Right lobe of liver (tissue), 6 donors: ENCODE measurements around the gene GAPDH. TPM values are rescaled to one million over a fixed set of nuclear protein-coding genes. Genes with fewer than 3 reads are reported as not detected.

Source experiments
- ATAC-seq, 4 donors: fragments of 200-7000 bp; cut with Tn5 transposase; one replicate each; pipeline ENCODE4 v1.9.1; 2020; ENCODE audit warnings: mild to moderate bottlenecking in 4 of 4, moderate library complexity in 4 of 4
- DNase-seq, 3 donors: peaks; one replicate each; pipeline ENCODE4 v3.0.0-alpha.2; 2020
- H3K27ac ChIP-seq, 3 donors: fragments of 200-600 bp; one replicate each; pipeline ENCODE4 v1.8.0; 2022
- H3K27me3 ChIP-seq, 2 donors: fragments of 200-600 bp; one replicate each; pipeline ENCODE4 v1.8.0; 2022
- H3K36me3 ChIP-seq, 4 donors: fragments of 200-600 bp; sonication (generic) in 1 of 4; one replicate each; pipeline versions ENCODE4 v1.5.1 to v1.8.0; 2017 to 2022; ENCODE audit warnings: control low read depth in 1 of 4
- H3K4me1 ChIP-seq, 4 donors: fragments of 200-600 bp; sonication (generic) in 1 of 4; one replicate each; pipeline versions ENCODE4 v1.5.1 to v1.8.0; 2017 to 2022; ENCODE audit warnings: control low read depth in 1 of 4
- H3K4me3 ChIP-seq, 3 donors: fragments of 200-600 bp; one replicate each; pipeline ENCODE4 v1.8.0; 2022
- H3K9me3 ChIP-seq, 4 donors: fragments of 200-600 bp; sonication (generic) in 1 of 4; one replicate each; pipeline versions ENCODE4 v1.5.1 to v1.8.0; 2017 to 2022; ENCODE audit warnings: control low read depth in 1 of 4
- CTCF ChIP-seq, 4 donors: fragments of 200-600 bp in 3 of 4; fragments of 450-650 bp in 1 of 4; IDR thresholded peaks; one replicate each; pipeline versions ENCODE4 v1.5.1 to v1.8.0; 2016 to 2022; ENCODE audit warnings: antibody characterized with exemption in 4 of 4, mild to moderate bottlenecking in 2 of 4
- POLR2A ChIP-seq: fragments of 450-650 bp; IDR thresholded peaks from one replicate; pipeline ENCODE4 v1.6.1; 2017; ENCODE audit warnings: antibody characterized with exemption, mild to moderate bottlenecking
- WGBS: methylation state at CpG from one replicate; pipeline ENCODE4 v1.1.6; 2018; ENCODE audit warnings: low coverage, low lambda C conversion rate; ENCODE audit not compliant: insufficient coverage; ENCODE audit errors: missing lambda C conversion rate; 5-methylcytosine and 5-hydroxymethylcytosine counted together
- intact Hi-C, 2 donors: fragments of 100-400 bp; cut with DNase I; formaldehyde crosslinking; loops; one replicate each; pipeline versions ENCODE4 v1.11.2 to v1.14.1; 2022
- total RNA-seq, 6 experiments: library from RNA; depleted of rRNA in 2 of 6; stranded (reverse); fragments of >200 nt in 2 of 6; fragmentation: NEBNext Ultra II Directional in 3 of 6; extraction: Animal tissue kit (Norgen Biotek cat#: 25700) in 3 of 6; gene quantifications; one replicate each; pipeline versions ENCODE4 v1.1.0 to v1.2.4, GENCODE V29; 2016 to 2023
- donor health status: DM: no; HTN: yes; CAD: no.
- donor health status: DM: no; HTN: no; CAD: no.
- donor health status: DM: no; HTN: no; CAD: no.
- donor health status: DM: no; HTN: yes; CAD: no.
- donor health status: DM: no; HTN: yes; CAD: no.

The GAPDH gene
- total RNA-seq, 6 experiments from 2014 or later, result 788 to 3,247 (median 1,580) TPM

DNA sequence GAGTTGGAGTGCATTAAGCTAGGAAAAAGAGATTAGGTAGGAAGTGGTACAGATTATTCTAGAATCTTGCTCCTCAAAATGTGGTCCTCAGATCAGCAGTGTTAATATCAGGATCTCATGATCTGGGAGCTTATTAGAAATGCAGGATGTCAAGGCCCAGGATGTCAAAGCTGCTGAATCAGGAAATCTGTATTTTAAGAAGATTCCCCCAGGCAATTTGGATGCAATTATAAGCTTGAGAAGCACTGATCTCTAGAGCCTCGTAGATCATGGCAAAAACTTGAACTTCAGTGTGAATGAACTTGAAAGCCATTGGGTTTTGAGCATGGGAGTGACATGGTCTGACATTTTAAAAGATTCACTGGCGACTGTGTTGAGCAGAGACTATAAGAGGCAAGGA, 33.9 kb upstream of the GAPDH start:
- Histone ChIP-seq H3K4me3 (no peak overlapping the region), H3K9me3 (no peaks in the 10 kb centered on the region), H3K27me3 (no peaks in the 10 kb centered on the region), H3K36me3 (peaks cover 0 to 31% (median 0%) of the 10 kb centered on the region in 4 donors), H3K27ac (no peak overlapping the region), H3K4me1 (peaks cover 0 to under 1% (median 0%) of the 10 kb centered on the region in 4 donors)
- DNase-seq (no peak), ATAC-seq (no peak)
- 93% methylated on average over 2 of the region's 2 CpGs for WGBS
- intact Hi-C loops, result no loop called here
- no peak for TF ChIP-seq POLR2A
- no peak for TF ChIP-seq CTCF (IDR thresholded peaks at IDR 0.05)

GRCh38 chr12:6507102-6507998, 27.0 kb upstream of the GAPDH start:
- TF ChIP-seq CTCF (IDR thresholded peaks at IDR 0.05), result no peak
- TF ChIP-seq POLR2A, result no peak
- Histone ChIP-seq H3K4me3 (no peak overlapping the region), H3K4me1 (no peaks in the 10 kb centered on the region), H3K27me3 (no peaks in the 10 kb centered on the region), H3K9me3 (no peaks in the 10 kb centered on the region), H3K27ac (no peak overlapping the region), H3K36me3 (peaks cover 0 to 16% (median 2%) of the 10 kb centered on the region in 4 donors)
- no peak for ATAC-seq
- 77% methylated on average over 9 of the region's 12 CpGs for WGBS
- DNase-seq, result no peak
- intact Hi-C loops, result no loop called here

GRCh38 chr12:6508087-6508486, 26.2 kb upstream of the GAPDH start:
- WGBS, result 81% methylated on average over 7 of the region's 7 CpGs
- DNase-seq (no peak), ATAC-seq (no peak)
- peaks cover 0 to 23% (median 2%) of the 10 kb centered on the region in 4 donors for H3K36me3 ChIP-seq
- no peaks in the 10 kb centered on the region for H3K4me1 ChIP-seq
- H3K27ac ChIP-seq, result no peak overlapping the region
- TF ChIP-seq CTCF (IDR thresholded peaks at IDR 0.05) (no peak), POLR2A (no peak)
- no peaks in the 10 kb centered on the region for H3K9me3 ChIP-seq
- no peak overlapping the region for H3K4me3 ChIP-seq
- intact Hi-C loops, result no loop called here
- H3K27me3 ChIP-seq, result no peaks in the 10 kb centered on the region

GRCh38 chr12:6520186-6520585, 14.1 kb upstream of the GAPDH start:
- Histone ChIP-seq H3K9me3 (no peaks in the 10 kb centered on the region), H3K27me3 (no peaks in the 10 kb centered on the region), H3K4me3 (no peak overlapping the region), H3K36me3 (peaks cover 0 to 68% (median 26%) of the 10 kb centered on the region in 4 donors), H3K27ac (no peak overlapping the region), H3K4me1 (no peaks in the 10 kb centered on the region)
- TF ChIP-seq CTCF (IDR thresholded peaks at IDR 0.05), result no peak
- no peak for TF ChIP-seq POLR2A
- 95% methylated on average over 3 of the region's 3 CpGs for WGBS
- no peak for ATAC-seq
- no peak for DNase-seq
- intact Hi-C loops, result no loop called here
